GM21390 (cell line): ENCODE measurements around the gene MLXIP.
"Not testable (repeated sequence)": the region's sequence is repeated elsewhere in the genome, so short reads cannot be mapped to it uniquely, and the experiment has no call there.

ENCODE experiments used
- ATAC-seq: cut with Tn5 transposase; IDR thresholded peaks from one replicate; pipeline ENCODE4 v1.9.1; 2021; ENCODE audit not compliant: unreplicated experiment

The MLXIP gene

GRCh38 chr12:122078141-122079032 is at the start of gene MLXIP:
MLXIP (plus strand) TSS chr12:122078756; CDS start chr12:122078854, 98 bp downstream.
- peak; percentile 77 for ATAC-seq

GRCh38 chr12:122028905-122029560 is 49.5 kb upstream of the MLXIP start:
- ATAC-seq: no peak

GRCh38 chr12:122029620-122030423 is 48.7 kb upstream of the MLXIP start:
- no peak for ATAC-seq

GRCh38 chr12:122030424-122031035 is 48.0 kb upstream of the MLXIP start:
- no peak for ATAC-seq

- no peak for ATAC-seq
Measured at GRCh38 chr12:122031342-122032216, 47.0 kb upstream of the MLXIP start.

- no peak for ATAC-seq
Measured at GRCh38 chr12:122032580-122032979, 46.0 kb upstream of the MLXIP start.

- no peak for ATAC-seq
Measured at GRCh38 chr12:122035292-122035691, 43.3 kb upstream of the MLXIP start.

- ATAC-seq: no peak
Measured at GRCh38 chr12:122036153-122036552, 42.4 kb upstream of the MLXIP start.

- no peak for ATAC-seq
Measured at GRCh38 chr12:122040579-122041386, 37.8 kb upstream of the MLXIP start.

- ATAC-seq: not testable (repeated sequence)
Measured at GRCh38 chr12:122041458-122041857, 37.1 kb upstream of the MLXIP start.

GRCh38 chr12:122042910-122043309 is 35.6 kb upstream of the MLXIP start:
- ATAC-seq: no peak

- no peak for ATAC-seq
Measured at GRCh38 chr12:122043476-122043875, 35.1 kb upstream of the MLXIP start.

GRCh38 chr12:122045262-122045661 is 33.3 kb upstream of the MLXIP start:
- no peak for ATAC-seq

GRCh38 chr12:122046145-122046544 is 32.4 kb upstream of the MLXIP start:
- ATAC-seq: no peak

- no peak for ATAC-seq
Measured at GRCh38 chr12:122048151-122048550, 30.4 kb upstream of the MLXIP start.

- no peak for ATAC-seq
Measured at GRCh38 chr12:122049827-122050226, 28.7 kb upstream of the MLXIP start.

GRCh38 chr12:122050706-122051105 is 27.9 kb upstream of the MLXIP start:
- no peak for ATAC-seq

GRCh38 chr12:122051231-122051876 is 27.2 kb upstream of the MLXIP start:
- no peak for ATAC-seq

- no peak for ATAC-seq
Measured at GRCh38 chr12:122052285-122052684, 26.3 kb upstream of the MLXIP start.
